NOMO-1 treated with DMSO at 0.1 percent for 48 hours (cell line): ENCODE data around the gene IFNGR1.
"Not testable (repeated sequence)": the region's sequence is repeated elsewhere in the genome, so short reads cannot be mapped to it uniquely, and the experiment has no call there.

Experiments used
- DNase-seq: peaks from one replicate; lab custom pipeline; 2025; ENCODE audit not compliant: unreplicated experiment; lab: John Stamatoyannopoulos, UW

Gene IFNGR1

DNA sequence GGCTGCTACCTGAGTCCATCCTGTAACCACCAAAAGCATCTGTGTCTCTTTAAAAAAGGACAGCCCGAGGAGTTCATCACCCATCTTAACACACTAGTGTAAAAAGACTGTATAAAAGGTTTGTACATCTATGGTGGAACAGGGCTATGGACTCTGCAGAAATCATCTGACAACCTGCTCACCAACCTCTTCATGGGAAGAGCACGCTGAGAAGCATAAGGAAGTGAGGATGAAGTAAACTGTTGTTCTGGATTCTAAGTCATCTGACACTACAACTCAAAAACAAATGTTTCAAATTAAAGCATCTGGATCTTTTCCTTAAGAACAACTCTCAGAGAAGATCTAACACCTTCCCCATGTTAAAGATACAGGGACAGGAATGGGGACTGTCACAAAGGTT is 5.4 kb downstream of the IFNGR1 start:
- no peak for DNase-seq

DNA sequence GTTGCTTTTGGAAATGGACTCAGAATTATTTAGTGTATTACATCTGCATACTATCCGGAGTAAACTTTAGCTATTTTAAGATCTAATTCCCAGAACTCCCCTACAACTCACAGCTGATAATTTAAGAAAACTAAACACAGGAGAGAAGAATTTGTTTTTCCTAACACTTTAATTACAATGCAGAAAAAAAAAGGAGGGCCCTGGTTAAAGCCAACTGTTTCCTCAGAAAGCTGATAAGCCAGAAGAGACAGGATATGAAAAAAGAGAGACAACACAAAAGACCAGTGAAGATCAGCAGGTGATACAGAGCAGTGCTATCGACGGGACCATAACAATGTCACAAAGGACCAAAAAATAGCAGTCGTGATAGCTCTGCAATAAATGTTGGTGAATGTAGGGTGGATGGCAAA is 5.8 kb downstream of the IFNGR1 start:
- no peak for DNase-seq

DNA sequence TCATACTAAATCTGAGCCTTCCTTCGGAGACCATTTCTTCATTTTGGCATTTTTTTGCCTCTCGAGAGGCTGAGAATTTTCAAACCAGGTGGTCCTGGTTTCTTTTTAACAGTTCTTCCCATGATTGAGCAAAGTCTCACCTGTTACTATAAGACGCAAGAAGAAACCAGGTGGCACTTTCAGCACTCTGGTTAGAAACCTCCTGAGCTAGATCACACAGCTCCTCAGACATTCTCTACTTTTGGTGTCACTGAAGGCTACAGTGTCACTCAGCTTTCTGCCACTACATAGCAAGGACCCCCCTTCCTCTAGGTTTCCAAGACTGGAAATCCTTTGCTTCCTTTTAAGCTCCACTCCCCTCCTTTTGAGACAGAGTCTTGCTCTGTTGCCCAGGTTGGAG is 7.3 kb downstream of the IFNGR1 start:
- DNase-seq, result no peak

DNA sequence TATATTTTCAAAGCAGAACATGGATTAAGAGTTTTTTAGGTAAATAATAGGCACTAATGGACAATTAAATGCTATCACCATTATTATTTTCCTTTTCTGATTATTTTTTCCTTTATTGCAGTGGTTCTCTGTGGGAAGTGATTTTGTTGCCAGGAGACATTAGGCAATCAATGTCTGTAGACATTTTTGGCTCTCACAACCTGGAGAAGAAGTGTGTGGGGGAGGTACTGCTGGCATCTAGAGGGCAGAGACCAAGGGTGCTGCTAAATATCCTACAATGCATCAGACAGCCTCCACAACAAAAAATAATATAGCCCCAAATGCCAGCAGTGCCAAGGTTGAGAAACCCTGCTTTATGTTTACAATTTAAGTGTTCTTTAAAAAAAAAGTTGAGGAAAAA is 8.3 kb downstream of the IFNGR1 start:
- no peak for DNase-seq

DNA sequence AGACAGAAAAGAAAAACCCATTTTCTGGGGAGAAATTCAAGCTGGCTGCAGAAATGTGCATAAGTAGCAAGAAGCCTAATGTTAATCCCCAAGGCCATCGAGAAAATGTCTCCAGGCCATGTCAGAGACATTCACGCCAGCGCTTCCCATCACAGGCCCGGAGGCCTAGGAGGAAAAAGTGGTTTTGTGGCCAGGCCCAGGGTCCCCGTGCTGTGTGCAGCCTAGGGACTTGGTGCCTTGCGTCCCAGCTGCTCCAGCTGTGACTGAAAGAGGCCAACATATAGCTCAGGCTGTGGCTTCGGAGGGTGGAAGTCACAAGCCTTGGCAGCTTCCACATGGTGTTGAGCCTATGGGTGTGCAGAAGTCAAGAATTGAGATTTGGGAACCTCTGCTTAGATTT is 10.9 kb downstream of the IFNGR1 start:
- DNase-seq, result no peak

DNA sequence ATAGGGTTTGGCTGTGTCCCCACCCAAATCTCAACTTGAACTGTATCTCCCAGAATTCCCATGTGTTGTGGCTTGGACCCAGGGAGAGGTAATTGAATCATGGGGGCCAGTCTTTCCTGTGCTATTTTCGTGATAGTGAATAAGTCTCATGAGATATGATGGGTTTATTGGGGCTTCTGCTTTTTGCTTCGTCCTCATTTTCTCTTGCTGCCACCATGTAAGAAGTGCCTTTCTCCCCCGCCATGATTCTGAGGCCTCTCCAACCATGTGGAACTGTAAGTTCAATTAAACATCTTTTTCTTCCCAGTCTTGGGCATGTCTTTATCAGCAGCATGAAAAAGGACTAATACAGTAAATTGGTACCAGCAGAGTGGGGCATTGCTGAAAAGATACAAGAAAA is 11.7 kb downstream of the IFNGR1 start:
- not testable (repeated sequence) for DNase-seq

DNA sequence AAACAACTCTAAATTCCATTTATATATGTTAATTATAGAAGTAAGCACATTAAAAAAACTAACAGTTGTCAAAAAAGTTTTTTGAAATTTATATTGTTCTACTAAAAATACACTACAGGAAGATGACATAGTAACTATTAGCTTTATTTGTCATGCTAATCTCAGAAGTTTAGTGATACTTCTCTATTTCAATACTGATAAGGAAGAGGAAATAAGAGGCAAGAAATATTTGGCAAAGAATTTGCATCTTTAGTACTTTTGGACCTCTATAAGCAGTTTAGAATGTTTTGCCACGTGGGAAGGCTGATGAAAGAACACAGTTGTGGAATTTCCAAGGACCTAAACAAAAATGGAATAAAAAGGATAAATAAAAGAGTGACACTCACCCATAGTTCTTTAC is 12.6 kb downstream of the IFNGR1 start:
- DNase-seq, result no peak

DNA sequence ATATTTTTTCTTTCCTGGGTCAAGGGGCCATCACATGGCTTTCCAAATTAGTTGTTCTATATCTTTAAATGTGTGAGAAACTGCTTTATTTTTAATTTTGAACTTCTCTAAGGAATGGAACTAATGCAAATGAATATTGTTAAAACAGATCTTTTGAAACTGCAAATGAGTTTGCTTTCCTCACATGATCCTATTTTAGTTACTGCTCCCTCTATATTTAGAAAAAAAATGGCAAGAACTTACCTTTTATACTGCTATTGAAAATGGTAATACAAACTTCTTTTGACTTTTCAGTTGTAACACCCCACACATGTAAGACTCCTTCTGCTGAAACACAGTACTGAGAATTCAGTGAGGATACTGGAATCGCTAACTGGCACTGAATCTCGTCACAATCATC is 15.9 kb downstream of the IFNGR1 start:
- no peak for DNase-seq

DNA sequence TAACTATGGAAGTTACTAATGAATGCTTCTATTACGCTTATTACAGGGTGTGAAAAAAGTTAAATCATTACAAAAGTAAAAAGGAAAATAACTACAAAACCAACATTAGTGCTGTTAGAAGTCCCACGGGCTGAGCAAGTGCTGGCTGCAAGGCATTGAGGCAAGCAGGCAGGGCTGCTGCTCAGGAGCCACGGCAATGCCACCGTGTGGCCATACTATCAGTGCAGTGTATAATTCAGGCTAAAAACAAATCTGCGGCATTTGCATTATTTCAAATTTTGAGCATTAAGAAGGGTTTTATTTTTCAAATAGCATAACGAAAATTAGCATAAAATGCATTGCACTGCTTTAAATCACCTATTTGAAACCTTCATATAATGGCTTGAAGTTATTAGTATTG is 17.1 kb downstream of the IFNGR1 start:
- DNase-seq, result peak; percentile 18

DNA sequence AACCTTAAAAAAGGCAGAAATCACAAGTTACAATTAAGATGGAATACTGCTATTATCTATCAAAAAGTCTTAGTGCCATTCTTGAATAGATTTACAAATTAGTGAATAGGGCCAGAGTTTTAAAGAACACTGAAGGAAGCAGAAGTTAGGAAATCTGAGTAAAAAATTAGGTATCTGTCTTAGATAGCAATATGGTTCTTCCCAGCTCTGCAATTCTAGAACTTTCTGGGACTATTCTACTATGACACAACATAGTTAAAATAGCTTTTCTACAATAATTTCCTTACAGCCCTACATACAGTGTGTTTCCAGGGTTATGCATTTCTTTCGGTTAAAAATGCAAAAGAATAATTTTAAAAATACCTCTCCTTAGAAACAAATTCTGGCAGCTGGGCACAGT is 18.2 kb downstream of the IFNGR1 start:
- no peak for DNase-seq

DNA sequence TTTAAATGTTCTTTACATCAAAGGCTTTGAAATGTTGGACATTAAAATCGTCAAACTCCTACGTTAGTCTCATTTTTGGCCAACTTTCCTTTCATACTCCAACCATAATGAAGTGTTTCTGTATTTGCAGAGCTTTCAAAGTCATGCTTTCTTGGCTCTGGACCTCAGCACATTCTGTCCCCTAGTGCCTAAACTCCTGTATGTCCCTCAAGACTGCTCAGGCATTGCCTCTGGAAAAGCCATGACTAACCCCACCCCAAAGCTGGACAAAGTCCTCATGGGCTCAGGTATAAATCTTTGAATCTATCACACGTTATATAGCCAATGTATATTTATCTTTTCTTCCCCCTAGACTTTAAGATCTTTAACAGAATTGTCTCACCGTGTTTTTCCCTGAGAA is 18.9 kb downstream of the IFNGR1 start:
- no peak for DNase-seq

DNA sequence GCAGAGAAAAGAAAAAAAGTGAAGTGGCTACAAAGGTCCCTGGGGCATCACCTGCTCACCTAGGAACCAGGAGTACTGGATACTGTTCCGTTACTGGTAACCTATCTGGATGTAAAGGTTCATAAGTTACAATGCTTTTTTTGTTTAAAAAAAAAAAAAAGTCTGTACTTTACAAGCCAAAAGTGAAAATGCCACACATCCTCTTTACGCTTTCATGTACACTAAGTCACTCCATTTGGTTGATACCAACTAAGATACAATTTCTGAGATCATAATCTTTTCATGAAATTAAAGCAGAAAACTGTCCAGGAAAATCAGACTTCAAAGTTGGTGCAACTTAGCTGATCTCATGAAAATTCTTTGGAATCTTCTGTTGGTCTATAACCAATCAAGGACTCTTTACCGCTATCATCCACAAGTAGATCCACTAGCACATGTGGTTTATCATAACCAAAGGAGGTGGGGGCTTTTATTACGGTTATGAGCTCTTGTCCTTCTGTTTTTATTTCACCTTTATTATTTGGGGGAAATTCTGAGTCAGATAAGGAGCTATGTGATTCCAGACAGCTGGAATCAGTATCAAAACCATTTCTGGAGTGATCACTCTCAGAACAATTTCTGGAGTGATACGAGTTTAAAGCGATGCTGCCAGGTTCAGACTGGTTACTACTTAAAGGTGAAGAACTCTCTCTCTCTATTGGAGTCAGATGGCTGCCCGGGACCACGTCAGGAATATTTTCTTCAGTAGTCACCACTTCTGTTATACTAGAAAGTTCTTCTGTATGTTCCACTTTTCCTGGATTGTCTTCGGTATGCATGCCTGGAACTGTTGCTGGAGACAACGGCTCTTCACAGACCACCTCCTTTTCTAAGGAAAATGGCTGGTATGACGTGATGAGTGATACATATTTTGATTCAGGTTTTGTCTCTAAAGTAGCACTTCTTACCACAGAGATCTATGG is 21.2 kb downstream of the IFNGR1 start:
- DNase-seq, result no peak

DNA sequence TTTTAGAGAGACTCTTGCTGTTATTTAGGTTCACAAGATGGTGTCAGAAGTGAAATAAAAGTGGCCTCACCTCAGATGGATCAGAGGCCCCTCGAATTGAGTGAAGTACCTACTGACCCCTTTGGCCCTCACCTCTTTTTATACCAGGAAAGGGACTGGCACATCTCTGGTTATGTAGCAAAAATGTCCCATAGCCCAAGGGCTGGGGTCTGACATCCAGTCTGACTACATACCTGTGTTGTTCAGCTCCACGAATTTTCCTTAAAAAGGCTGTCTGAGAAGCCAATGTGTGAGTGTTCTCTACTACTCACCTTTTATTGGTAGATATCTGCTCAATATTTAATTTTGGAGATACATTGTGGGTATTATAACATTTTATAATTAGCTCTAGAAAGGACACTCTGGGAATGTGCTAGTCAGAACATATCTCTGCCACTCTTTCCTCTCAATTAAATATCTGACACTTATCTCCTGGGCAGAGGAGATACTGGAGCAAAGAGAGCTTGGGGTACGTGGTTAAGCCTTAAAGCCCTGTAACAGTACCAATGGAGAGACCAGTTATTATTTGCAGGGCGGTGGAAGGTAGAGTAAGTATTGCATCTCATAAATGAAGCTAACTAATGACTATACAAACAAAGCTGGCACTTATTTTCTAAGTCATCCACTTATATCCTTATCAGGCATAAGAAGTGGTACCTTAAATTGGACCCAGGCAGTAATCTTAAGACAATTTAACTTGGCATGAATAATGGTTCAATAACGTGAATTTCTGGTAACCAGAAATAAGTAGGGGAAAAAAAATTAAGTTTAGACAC is 25.7 kb downstream of the IFNGR1 start:
- DNase-seq, result no peak

DNA sequence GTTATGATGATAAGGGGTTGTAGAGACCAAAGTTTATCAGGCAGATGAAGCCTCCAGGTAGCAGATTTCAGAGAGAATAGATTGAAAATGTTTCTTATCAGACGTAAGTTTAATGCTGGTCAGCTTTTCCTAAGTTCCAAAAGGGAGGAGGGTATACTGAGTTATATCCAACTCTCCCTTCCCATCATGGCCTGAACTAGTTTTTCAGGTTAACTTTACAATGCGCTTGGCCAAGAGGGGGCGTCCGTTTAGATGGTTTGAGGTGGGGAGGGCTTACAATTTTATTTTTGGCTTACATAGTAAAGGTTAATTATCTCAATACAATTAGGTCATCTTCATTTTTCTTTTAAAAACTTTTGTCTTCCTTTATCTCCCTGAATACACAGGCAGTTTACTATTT is 26.4 kb downstream of the IFNGR1 start:
- no peak for DNase-seq

DNA sequence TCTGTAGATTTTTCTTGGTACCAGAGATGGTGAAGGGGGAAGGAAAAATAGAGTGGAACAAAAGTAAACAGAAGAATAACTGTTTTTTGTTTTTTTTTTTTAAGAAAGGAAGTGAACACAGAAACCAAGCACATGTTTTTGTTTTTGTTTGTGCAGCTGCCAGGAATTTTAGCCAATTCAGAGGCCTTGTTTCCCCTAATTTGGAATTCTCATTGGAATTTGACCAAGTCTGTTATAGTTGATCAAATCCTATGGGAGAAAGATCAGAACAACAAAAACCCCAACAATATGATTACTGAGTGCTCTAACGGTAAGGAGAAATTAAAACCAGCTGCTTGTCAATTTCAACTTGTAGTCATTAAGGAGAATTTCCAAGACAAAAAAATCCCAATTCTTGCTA is 27.5 kb downstream of the IFNGR1 start:
- DNase-seq, result no peak

DNA sequence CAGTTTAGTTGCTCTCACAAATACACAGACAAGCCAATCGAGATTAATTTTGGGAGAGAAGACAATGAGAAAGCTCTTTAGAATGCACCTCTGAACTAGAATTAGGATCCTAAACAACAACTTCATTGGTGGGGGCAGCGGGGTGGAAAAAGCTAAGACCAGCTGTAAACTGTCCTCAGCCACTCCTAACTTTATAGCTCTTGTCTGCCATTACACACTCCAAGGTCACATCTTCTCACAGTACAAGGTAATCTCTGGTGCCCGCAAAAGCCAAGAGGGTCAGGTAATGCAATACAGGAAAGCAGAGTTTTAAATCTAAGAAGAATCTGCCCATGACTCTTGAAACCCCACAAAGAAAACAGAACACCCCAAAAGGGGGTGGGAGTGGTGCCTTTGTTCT is 27.9 kb downstream of the IFNGR1 start:
- DNase-seq, result no peak

DNA sequence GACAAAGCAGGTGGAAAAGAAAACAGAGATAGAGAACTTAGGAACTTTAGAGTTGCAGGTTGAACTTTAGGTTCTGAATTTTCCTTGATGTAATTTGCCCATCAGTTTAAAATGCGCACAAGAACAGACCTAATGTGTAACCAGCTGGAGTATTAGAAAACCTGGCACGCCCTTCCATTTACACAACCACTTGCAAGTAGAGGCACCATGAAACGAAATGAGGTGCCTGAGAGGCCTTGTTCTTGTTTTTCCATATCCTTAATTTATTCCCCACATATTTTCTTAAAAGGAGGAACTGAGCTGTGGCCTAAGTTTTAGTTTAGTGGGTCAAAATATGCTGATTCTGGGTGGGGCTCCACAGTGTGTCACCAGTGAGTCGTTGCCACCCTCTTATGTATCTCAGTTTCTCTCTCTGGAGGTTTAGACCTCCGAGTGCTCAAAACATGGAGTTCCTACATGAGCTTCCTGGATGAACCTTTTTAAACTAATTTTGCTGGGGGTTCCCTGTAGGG is 28.5 kb downstream of the IFNGR1 start:
- no peak for DNase-seq

DNA sequence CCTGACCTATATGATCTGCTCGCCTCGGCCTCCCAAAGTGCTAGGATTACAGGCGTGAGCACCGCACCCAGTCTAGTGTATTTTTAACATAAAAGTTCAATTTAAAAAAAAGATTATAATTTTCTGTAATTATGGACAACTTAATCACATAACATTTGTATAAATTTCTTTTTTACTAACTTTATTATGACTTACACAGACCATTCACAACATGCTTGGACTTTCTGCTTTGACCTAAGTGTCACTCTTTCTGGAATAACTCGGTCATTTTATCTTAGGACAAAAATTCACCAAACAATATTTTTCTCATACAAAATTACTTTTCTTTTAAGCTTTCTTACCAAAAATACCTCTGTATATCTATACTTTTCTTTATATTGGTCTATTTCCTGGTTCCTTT is 30.3 kb downstream of the IFNGR1 start:
- no peak for DNase-seq

DNA sequence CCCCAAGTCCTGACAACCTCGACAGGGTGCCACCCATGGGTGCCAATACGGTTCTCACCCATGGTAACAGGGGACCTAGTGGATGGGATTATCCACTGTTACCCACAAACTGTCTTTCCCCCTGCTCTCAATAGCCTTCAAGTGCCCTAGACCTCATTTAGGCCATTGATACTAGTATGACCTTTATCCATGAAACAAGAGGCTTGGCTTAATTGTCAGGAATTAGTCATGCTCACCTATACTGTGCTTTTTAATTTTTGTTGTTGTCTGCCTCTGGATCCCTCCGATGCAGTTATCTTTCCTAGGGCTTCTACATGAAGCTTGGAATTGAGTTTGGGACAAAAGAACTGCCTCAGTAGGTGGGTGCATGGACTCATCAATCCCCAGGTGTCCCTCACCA is 33.9 kb downstream of the IFNGR1 start:
- no peak for DNase-seq

DNA sequence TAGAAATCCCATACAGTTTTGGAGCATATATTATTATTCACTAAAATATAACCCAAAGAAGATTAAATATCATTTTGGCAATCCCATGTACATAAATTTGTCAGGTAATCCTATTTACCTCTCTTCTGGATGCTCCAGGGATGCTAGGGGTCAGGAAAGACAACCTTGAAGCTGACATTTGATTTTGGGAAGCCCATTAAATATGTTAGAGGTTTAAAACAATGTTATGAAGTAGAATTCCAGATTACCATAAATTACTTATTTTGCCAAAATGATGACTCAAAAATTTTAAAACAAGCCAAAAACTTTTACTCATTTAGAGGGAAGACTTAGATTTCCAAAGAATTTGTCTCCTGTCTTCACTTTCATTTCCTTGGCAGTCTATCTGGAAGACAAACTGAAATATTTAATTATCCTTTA is 36.5 kb downstream of the IFNGR1 start:
- no peak for DNase-seq

DNA sequence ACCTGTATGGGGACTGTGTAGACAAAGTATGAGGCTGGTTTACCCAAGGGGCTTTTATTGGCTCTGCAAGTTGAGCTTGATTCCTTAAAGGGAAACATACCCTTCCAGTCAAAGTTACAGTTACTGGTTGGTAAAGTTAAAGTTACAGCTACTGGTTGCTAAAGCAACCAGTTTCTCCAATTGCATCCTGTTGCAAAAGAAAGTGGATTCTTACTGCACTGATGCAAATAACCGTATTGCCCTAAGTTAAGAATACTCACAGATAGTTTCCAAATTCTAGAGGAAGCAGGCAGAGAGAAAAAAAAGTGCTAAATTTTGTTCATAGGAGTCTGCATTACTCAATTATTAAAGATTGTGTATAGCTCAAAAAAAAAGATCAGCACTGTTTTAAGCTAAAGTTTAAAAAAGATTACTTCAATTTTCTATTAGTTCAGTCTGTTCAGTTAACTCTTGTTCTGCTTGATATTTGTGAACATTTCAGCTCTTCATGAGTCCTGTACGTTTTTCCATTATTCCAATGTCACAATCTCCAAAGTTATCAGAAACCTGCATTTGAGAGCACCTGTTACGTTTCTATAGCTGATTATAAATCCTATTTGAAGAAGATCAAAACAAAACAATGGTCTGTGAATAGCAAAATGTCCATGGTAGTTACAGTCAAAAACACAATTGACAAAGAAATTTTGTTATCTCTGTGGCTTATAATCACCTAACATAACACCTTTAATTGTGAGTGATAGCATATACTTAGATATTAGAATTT is 37.1 kb downstream of the IFNGR1 start:
- DNase-seq, result peak; percentile 74
